Smooth muscle cell of the brain vasculature (primary cell): ENCODE data around the gene ASCL2.

Source experiments
- DNase-seq: peaks from one replicate; pipeline ENCODE4 v3.0.0-alpha.2; 2012; ENCODE audit warnings: low read depth, low spot score

ASCL2 gene

GRCh38 chr11:2234963-2235362 is 35.4 kb downstream of the ASCL2 start:
- no peak for DNase-seq

DNA sequence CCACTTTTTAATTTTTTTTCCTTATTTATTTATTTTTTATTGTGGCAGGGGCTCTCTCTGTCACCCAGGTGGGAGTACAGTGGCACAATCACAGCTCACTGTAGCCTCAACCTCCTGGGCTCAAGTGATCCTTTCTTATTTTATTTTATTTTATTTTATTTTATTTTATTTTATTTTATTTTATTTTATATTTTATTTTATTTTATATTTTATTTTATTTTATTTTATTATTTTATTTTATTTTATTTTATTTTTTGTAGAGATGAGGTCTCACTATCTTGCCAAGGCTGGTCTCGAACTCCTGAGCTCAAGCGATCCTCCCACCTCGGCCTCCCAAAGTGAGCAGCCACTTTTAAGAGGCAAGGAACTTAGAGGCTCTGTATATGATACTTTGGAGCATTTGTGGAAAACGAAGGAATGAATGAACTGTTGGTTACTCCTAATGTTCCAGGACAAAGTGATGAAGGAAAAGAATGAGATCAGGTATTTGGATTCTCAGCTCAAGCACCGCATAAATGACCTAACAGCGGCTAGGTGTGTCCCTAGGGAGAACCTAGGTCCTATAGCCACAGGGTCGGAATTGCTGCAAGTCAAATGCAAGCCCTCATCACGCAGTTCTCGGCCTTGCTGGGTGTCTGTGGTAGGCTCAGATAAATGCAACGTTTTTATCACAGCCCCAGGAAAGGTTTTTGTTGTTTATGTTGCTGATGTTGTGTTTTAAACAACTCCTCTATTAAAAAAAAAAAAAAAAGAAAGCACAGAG is 36.5 kb downstream of the ASCL2 start:
- no peak for DNase-seq

DNA sequence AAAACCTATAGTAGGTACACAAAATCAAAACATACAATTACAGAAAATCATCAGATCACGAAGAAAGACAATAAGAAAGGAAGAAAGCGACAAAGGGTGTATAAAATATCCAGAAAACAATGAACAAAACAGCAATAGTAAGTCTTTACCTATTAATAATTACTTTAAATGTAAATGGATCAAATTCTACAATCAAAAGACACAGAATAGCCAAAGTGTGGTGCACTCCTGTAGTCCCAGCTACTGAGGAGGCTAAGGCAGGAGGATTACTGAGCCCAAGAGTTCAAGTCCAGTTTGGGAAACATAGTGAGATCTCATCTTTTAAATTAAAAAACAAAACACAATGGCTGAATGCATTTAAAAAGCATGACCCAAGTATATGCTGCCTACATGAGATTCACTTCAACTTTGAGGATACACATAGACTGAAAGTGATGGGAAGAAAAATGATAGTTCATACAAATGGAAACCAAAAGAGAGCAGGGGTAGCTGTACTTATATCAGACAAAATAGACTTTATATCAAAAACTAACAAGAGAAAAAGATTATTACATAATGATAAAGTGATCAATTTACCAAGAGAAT is 40.6 kb downstream of the ASCL2 start:
- no peak for DNase-seq

GRCh38 chr11:2224254-2224653 is 46.1 kb downstream of the ASCL2 start:
- DNase-seq = no peak

- DNase-seq = no peak
These were observed 47.1 kb downstream of the ASCL2 start for GRCh38 chr11:2223153-2223794.

- no peak for DNase-seq
These were observed 47.9 kb downstream of the ASCL2 start for GRCh38 chr11:2222451-2222850.

- DNase-seq = no peak
These were observed 48.8 kb downstream of the ASCL2 start for GRCh38 chr11:2221591-2221990.

DNA sequence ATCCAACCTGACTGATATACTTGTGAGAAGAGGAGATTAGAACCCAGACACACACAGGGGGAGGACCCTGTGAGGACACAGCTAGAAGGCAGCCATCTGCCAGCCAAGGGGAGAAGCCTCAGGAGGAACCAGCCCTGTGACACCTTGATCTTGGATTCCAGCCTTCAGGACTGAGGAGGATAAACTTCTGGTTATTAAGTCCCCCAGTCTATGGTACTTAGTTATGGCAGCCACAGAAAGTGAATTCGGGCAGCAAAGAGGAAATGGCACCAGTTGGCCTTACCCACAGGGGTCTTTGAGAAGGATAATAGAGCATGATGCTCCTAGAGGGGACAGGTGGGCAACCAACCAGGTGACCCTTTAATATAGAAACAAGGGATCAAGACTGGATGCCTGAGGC is 49.4 kb downstream of the ASCL2 start:
- DNase-seq = no peak

GRCh38 chr11:2220173-2220771 is 50.1 kb downstream of the ASCL2 start:
- no peak for DNase-seq

DNA sequence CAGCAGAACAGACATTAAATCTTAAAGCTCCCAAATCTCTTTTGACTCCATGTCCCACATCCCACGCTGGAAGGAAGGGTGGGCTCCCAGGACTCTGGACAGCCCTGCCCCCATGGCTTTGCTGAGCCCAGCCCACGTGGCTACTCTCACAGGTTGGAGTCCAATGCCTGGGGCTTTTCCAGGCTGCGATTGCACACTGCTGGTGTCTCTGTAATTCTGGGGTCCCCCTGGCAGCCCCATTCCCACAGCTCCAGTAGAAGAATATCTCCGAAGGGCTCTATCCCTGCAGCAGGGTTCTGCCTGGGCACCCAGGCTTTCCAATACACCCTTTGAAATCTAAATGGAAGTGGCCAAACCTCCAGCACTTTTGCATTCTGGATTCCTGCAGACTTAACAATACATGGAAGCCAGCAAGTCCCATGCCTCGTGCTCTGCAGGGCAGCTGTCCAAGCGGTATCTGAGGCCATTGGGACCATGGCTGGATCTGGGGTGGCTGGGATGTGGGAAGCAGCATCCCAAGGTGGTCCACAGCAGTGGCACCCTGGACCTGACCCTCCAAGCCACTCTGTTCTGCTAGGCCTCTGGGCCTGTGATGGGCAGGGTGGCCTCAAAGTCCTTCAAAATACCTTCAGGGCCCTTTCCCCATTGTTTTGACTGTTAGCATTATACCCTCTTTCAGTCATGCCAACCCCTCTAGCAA is 50.9 kb downstream of the ASCL2 start:
- no peak for DNase-seq
